ENCODE results near the gene AAK1. TPM values are rescaled to one million over a fixed set of nuclear protein-coding genes. Genes with fewer than 3 reads are reported as not detected.

AAK1 gene
- total RNA-seq, 1 donor from 2014 or later, result 45.5 TPM

- no peak overlapping the region for H3K4me3 Mint-ChIP-seq
- H3K27ac Mint-ChIP-seq, result peak overlapping the region; percentile 34
- TF ChIP-seq, protein P1, sequence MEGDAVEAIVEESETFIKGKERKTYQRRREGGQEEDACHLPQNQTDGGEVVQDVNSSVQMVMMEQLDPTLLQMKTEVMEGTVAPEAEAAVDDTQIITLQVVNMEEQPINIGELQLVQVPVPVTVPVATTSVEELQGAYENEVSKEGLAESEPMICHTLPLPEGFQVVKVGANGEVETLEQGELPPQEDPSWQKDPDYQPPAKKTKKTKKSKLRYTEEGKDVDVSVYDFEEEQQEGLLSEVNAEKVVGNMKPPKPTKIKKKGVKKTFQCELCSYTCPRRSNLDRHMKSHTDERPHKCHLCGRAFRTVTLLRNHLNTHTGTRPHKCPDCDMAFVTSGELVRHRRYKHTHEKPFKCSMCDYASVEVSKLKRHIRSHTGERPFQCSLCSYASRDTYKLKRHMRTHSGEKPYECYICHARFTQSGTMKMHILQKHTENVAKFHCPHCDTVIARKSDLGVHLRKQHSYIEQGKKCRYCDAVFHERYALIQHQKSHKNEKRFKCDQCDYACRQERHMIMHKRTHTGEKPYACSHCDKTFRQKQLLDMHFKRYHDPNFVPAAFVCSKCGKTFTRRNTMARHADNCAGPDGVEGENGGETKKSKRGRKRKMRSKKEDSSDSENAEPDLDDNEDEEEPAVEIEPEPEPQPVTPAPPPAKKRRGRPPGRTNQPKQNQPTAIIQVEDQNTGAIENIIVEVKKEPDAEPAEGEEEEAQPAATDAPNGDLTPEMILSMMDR (conservative IDR thresholded peaks at IDR 0.05), result no peak
- peaks cover 11% of the 10 kb centered on the region for H3K4me1 Mint-ChIP-seq (ENCODE audit: unreplicated experiment)
- peaks cover 11% of the 10 kb centered on the region for H3K36me3 Mint-ChIP-seq
- no peak for DNase-seq (ENCODE audit: extremely low spot score, unreplicated experiment)
- H3K9me3 Mint-ChIP-seq, result no peaks in the 10 kb centered on the region
- H3K27me3 Mint-ChIP-seq, result no peaks in the 10 kb centered on the region
Observed at GRCh38 chr2:69499242-69499641, 144.3 kb downstream of the AAK1 start.

GRCh38 chr2:69495861-69496260, 147.7 kb downstream of the AAK1 start:
- Mint-ChIP-seq H3K4me3 (no peak overlapping the region), H3K27ac (no peak overlapping the region), H3K4me1 (ENCODE audit: unreplicated experiment) (peaks cover 11% of the 10 kb centered on the region), H3K36me3 (peaks cover 11% of the 10 kb centered on the region), H3K27me3 (no peaks in the 10 kb centered on the region), H3K9me3 (no peaks in the 10 kb centered on the region)
- TF ChIP-seq, protein P1 (conservative IDR thresholded peaks at IDR 0.05), result no peak
- DNase-seq (ENCODE audit: extremely low spot score, unreplicated experiment), result no peak

- no peaks in the 10 kb centered on the region for H3K9me3 Mint-ChIP-seq
- peaks cover 9% of the 10 kb centered on the region for H3K4me1 Mint-ChIP-seq (ENCODE audit: unreplicated experiment)
- H3K4me3 Mint-ChIP-seq, result no peak overlapping the region
- TF ChIP-seq, protein P1 (conservative IDR thresholded peaks at IDR 0.05), result no peak
- peaks cover 15% of the 10 kb centered on the region for H3K36me3 Mint-ChIP-seq
- H3K27me3 Mint-ChIP-seq, result no peaks in the 10 kb centered on the region
- no peak overlapping the region for H3K27ac Mint-ChIP-seq
- DNase-seq (ENCODE audit: extremely low spot score, unreplicated experiment), result no peak
Observed at GRCh38 chr2:69495008-69495407, 148.5 kb downstream of the AAK1 start.

GRCh38 chr2:69494126-69494525, 149.4 kb downstream of the AAK1 start:
- H3K27ac Mint-ChIP-seq, result no peak overlapping the region
- peaks cover 2% of the 10 kb centered on the region for H3K4me1 Mint-ChIP-seq (ENCODE audit: unreplicated experiment)
- TF ChIP-seq, protein P1 (conservative IDR thresholded peaks at IDR 0.05), result no peak
- no peak for DNase-seq (ENCODE audit: extremely low spot score, unreplicated experiment)
- no peak overlapping the region for H3K4me3 Mint-ChIP-seq
- no peaks in the 10 kb centered on the region for H3K9me3 Mint-ChIP-seq
- peaks cover 17% of the 10 kb centered on the region for H3K36me3 Mint-ChIP-seq
- no peaks in the 10 kb centered on the region for H3K27me3 Mint-ChIP-seq

GRCh38 chr2:69493268-69493667, 150.3 kb downstream of the AAK1 start:
- H3K4me1 Mint-ChIP-seq (ENCODE audit: unreplicated experiment), result no peaks in the 10 kb centered on the region
- no peak overlapping the region for H3K4me3 Mint-ChIP-seq
- TF ChIP-seq, protein P1 (conservative IDR thresholded peaks at IDR 0.05), result no peak
- peak overlapping the region; percentile 30 for H3K27ac Mint-ChIP-seq
- H3K9me3 Mint-ChIP-seq, result no peaks in the 10 kb centered on the region
- no peaks in the 10 kb centered on the region for H3K27me3 Mint-ChIP-seq
- H3K36me3 Mint-ChIP-seq, result peaks cover 18% of the 10 kb centered on the region
- no peak for DNase-seq (ENCODE audit: extremely low spot score, unreplicated experiment)

DNA sequence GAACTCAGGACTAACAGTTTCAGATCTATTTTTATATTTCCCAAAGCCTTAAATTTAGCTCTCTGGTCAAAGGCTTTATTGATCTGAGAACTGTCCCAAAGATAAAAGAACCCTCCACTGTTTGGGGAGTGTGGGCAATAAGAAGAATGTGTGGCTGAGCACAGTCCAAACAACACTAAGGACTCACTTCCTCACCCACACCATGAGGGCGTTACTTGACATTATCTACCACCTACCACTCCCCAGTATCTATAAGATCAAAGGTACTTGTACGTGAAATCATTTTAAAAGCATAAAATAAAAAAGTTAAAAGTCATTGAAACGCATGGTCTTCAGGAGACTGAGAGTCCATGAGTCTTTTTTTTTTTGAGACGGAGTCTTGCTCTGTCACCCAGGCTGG, 151.7 kb downstream of the AAK1 start:
- Mint-ChIP-seq H3K4me3 (no peak overlapping the region), H3K4me1 (ENCODE audit: unreplicated experiment) (no peaks in the 10 kb centered on the region), H3K36me3 (peaks cover 21% of the 10 kb centered on the region), H3K27ac (no peak overlapping the region), H3K9me3 (no peaks in the 10 kb centered on the region), H3K27me3 (no peaks in the 10 kb centered on the region)
- no peak for DNase-seq (ENCODE audit: extremely low spot score, unreplicated experiment)
- TF ChIP-seq, protein P1 (conservative IDR thresholded peaks at IDR 0.05), result no peak
